Hematopoietic multipotent progenitor cell treated with erythropoietin and hydrocortisone succinate and interleukin-3 and kit ligand, for 8 days (in vitro differentiated cells): Measurements from ENCODE around the gene HTR1B.

ENCODE experiments used
- DNase-seq: peaks from one replicate; pipeline ENCODE4 v3.0.0-alpha.2; 2015

HTR1B gene

GRCh38 chr6:77455271-77455670, 8.0 kb downstream of the HTR1B start:
- DNase-seq, result no peak

- DNase-seq, result no peak
Measured at GRCh38 chr6:77454386-77454785, 8.9 kb downstream of the HTR1B start.

- DNase-seq, result no peak
Measured at GRCh38 chr6:77451466-77451865, 11.8 kb downstream of the HTR1B start.

- no peak for DNase-seq
Measured at GRCh38 chr6:77450924-77451323, 12.4 kb downstream of the HTR1B start.

- no peak for DNase-seq
Measured at GRCh38 chr6:77448546-77448945, 14.7 kb downstream of the HTR1B start.

- DNase-seq, result no peak
Measured at GRCh38 chr6:77447254-77447653, 16.0 kb downstream of the HTR1B start.

- no peak for DNase-seq
Measured at GRCh38 chr6:77446249-77446648, 17.0 kb downstream of the HTR1B start.

GRCh38 chr6:77445214-77445613, 18.1 kb downstream of the HTR1B start:
- no peak for DNase-seq

- no peak for DNase-seq
Measured at GRCh38 chr6:77440206-77440976, 22.9 kb downstream of the HTR1B start.

GRCh38 chr6:77433888-77434287, 29.4 kb downstream of the HTR1B start:
- no peak for DNase-seq

- no peak for DNase-seq
Measured at GRCh38 chr6:77430504-77430903, 32.8 kb downstream of the HTR1B start.

GRCh38 chr6:77425671-77426070, 37.6 kb downstream of the HTR1B start:
- DNase-seq, result no peak

- no peak for DNase-seq
Measured at GRCh38 chr6:77425216-77425615, 38.1 kb downstream of the HTR1B start.

GRCh38 chr6:77424761-77425160, 38.5 kb downstream of the HTR1B start:
- no peak for DNase-seq

GRCh38 chr6:77416839-77417238, 46.5 kb downstream of the HTR1B start:
- no peak for DNase-seq

- no peak for DNase-seq
Measured at GRCh38 chr6:77415706-77416105, 47.6 kb downstream of the HTR1B start.
